Limb (tissue), 2 donors: Measurements from ENCODE around the gene LMTK2.

Experiments
- DNase-seq, 2 donors: peaks; one replicate each; pipeline ENCODE4 v3.0.0-alpha.2; 2016; ENCODE audit errors: extremely low spot score in 2 of 2

Gene LMTK2

GRCh38 chr7:98234429-98235147 lies 127.9 kb downstream of the LMTK2 start:
- no peak for DNase-seq

GRCh38 chr7:98235901-98236300 lies 129.2 kb downstream of the LMTK2 start:
- no peak for DNase-seq

- no peak for DNase-seq
These were observed 129.9 kb downstream of the LMTK2 start for GRCh38 chr7:98236355-98237185.

GRCh38 chr7:98238076-98238475 lies 131.4 kb downstream of the LMTK2 start:
- no peak for DNase-seq

- DNase-seq = no peak
These were observed 132.3 kb downstream of the LMTK2 start for GRCh38 chr7:98238976-98239375.

GRCh38 chr7:98240961-98241673 lies 134.5 kb downstream of the LMTK2 start:
- DNase-seq = peak in 1 of 2 donors; percentile 44

GRCh38 chr7:98241674-98242241 lies 135.1 kb downstream of the LMTK2 start:
- DNase-seq = no peak

GRCh38 chr7:98242342-98242741 lies 135.7 kb downstream of the LMTK2 start:
- no peak for DNase-seq

GRCh38 chr7:98242934-98243333 lies 136.3 kb downstream of the LMTK2 start:
- no peak for DNase-seq

GRCh38 chr7:98244871-98245270 lies 138.2 kb downstream of the LMTK2 start:
- DNase-seq = no peak

- DNase-seq = no peak
These were observed 141.5 kb downstream of the LMTK2 start for GRCh38 chr7:98248156-98248555.

- no peak for DNase-seq
These were observed 142.4 kb downstream of the LMTK2 start for GRCh38 chr7:98249106-98249505.

- DNase-seq = no peak
These were observed 144.1 kb downstream of the LMTK2 start for GRCh38 chr7:98250789-98251188.

GRCh38 chr7:98251231-98251600 lies 144.6 kb downstream of the LMTK2 start:
- DNase-seq = no peak

- DNase-seq = peak; percentile 89 to 92
These were observed 145.2 kb downstream of the LMTK2 start, which contains the start of gene TECPR1 for GRCh38 chr7:98251601-98252424. Gene TECPR1, minus strand, starts transcription at chr7:98252232. Its CDS starts 6,086 bp downstream, at chr7:98246146.

- no peak for DNase-seq
These were observed 145.9 kb downstream of the LMTK2 start for GRCh38 chr7:98252425-98253054.

- no peak for DNase-seq
These were observed 147.9 kb downstream of the LMTK2 start for GRCh38 chr7:98254516-98254915.

- no peak for DNase-seq
These were observed 148.4 kb downstream of the LMTK2 start for GRCh38 chr7:98254951-98255610.

- DNase-seq = no peak
These were observed 149.8 kb downstream of the LMTK2 start for GRCh38 chr7:98256431-98256830.

- no peak for DNase-seq
These were observed 151.0 kb downstream of the LMTK2 start for GRCh38 chr7:98257701-98258100.
